ENCODE measurements around the gene GCN1. TPM values are rescaled to one million over a fixed set of nuclear protein-coding genes. Genes with fewer than 3 reads are reported as not detected.
"Not testable (repeated sequence)": the region's sequence is repeated elsewhere in the genome, so short reads cannot be mapped to it uniquely, and the experiment has no call there.

The GCN1 gene
- total RNA-seq, 6 experiments from 2014 or later = 76.5 to 102 (median 83.1) TPM

GRCh38 chr12:120211904-120212283, 17.4 kb upstream of the GCN1 start:
- Mint-ChIP-seq H3K4me3 (no peak overlapping the region), H3K4me1 (ENCODE audit: low read depth) (no peaks in the 10 kb centered on the region), H3K9me3 (no peaks in the 10 kb centered on the region), H3K36me3 (ENCODE audit: low read depth) (peaks cover 38% of the 10 kb centered on the region), H3K27me3 (ENCODE audit: insufficient read depth) (peaks cover 25% of the 10 kb centered on the region), H3K27ac (no peak overlapping the region)
- no peak for DNase-seq
- TF ChIP-seq CTCF (IDR thresholded peaks at IDR 0.05) = no peak

GRCh38 chr12:120211243-120211903, 16.9 kb upstream of the GCN1 start:
- no peak for DNase-seq
- TF ChIP-seq CTCF (IDR thresholded peaks at IDR 0.05) = no peak
- Mint-ChIP-seq H3K36me3 (ENCODE audit: low read depth) (peaks cover 38% of the 10 kb centered on the region), H3K9me3 (no peaks in the 10 kb centered on the region), H3K27me3 (ENCODE audit: insufficient read depth) (peaks cover 25% of the 10 kb centered on the region), H3K4me3 (peak overlapping the region; percentile 23; the same call in 1 of the 2 replicates), H3K4me1 (ENCODE audit: low read depth) (no peaks in the 10 kb centered on the region), H3K27ac (peak overlapping the region; percentile 35; the same call in 1 of the 2 replicates)

- H3K27ac Mint-ChIP-seq = no peak overlapping the region
- DNase-seq = no peak
- H3K9me3 Mint-ChIP-seq = no peaks in the 10 kb centered on the region
- peaks cover 31% of the 10 kb centered on the region for H3K36me3 Mint-ChIP-seq (ENCODE audit: low read depth)
- peaks cover 21% of the 10 kb centered on the region for H3K27me3 Mint-ChIP-seq (ENCODE audit: insufficient read depth)
- TF ChIP-seq CTCF (IDR thresholded peaks at IDR 0.05) = no peak
- H3K4me1 Mint-ChIP-seq (ENCODE audit: low read depth) = no peaks in the 10 kb centered on the region
- no peak overlapping the region for H3K4me3 Mint-ChIP-seq
Observed at GRCh38 chr12:120209851-120210250, 15.3 kb upstream of the GCN1 start.

- H3K36me3 Mint-ChIP-seq (ENCODE audit: low read depth) = peaks cover 18% of the 10 kb centered on the region; the same call in 1 of the 2 replicates
- no peak for TF ChIP-seq CTCF (IDR thresholded peaks at IDR 0.05)
Observed at GRCh38 chr12:120207227-120207626, 12.7 kb upstream of the GCN1 start.

GRCh38 chr12:120206781-120207180, 12.3 kb upstream of the GCN1 start:
- peaks cover 16% of the 10 kb centered on the region for H3K27me3 Mint-ChIP-seq (ENCODE audit: insufficient read depth)
- H3K4me3 Mint-ChIP-seq; H3K4me1 Mint-ChIP-seq (ENCODE audit: low read depth); H3K9me3 Mint-ChIP-seq; H3K27ac Mint-ChIP-seq; DNase-seq: not testable (repeated sequence)
- peaks cover 14% of the 10 kb centered on the region; the same call in 1 of the 2 replicates for H3K36me3 Mint-ChIP-seq (ENCODE audit: low read depth)

More at GRCh38 chr12:120207227-120207626, 12.7 kb upstream of the GCN1 start:
- no peaks in the 10 kb centered on the region for H3K9me3 Mint-ChIP-seq
- no peak overlapping the region for H3K27ac Mint-ChIP-seq
- H3K4me1 Mint-ChIP-seq (ENCODE audit: low read depth) = peaks cover 4% of the 10 kb centered on the region
- no peak for DNase-seq
- no peak overlapping the region for H3K4me3 Mint-ChIP-seq
- H3K27me3 Mint-ChIP-seq (ENCODE audit: insufficient read depth) = peaks cover 16% of the 10 kb centered on the region

GRCh38 chr12:120206228-120206627, 11.7 kb upstream of the GCN1 start:
- DNase-seq = no peak
- TF ChIP-seq CTCF (IDR thresholded peaks at IDR 0.05) = no peak
- H3K9me3 Mint-ChIP-seq = no peaks in the 10 kb centered on the region; the same call in 1 of the 2 replicates
- H3K27ac Mint-ChIP-seq = no peak overlapping the region
- H3K4me3 Mint-ChIP-seq = no peak overlapping the region
- peaks cover 8% of the 10 kb centered on the region; the same call in 1 of the 2 replicates for H3K36me3 Mint-ChIP-seq (ENCODE audit: low read depth)
- peaks cover 8% of the 10 kb centered on the region for H3K4me1 Mint-ChIP-seq (ENCODE audit: low read depth)
- peaks cover 14% of the 10 kb centered on the region for H3K27me3 Mint-ChIP-seq (ENCODE audit: insufficient read depth)
